ENCODE results near the gene USP43.
"Not testable (repeated sequence)": the region's sequence is repeated elsewhere in the genome, so short reads cannot be mapped to it uniquely, and the experiment has no call there.

USP43 gene, protein sequence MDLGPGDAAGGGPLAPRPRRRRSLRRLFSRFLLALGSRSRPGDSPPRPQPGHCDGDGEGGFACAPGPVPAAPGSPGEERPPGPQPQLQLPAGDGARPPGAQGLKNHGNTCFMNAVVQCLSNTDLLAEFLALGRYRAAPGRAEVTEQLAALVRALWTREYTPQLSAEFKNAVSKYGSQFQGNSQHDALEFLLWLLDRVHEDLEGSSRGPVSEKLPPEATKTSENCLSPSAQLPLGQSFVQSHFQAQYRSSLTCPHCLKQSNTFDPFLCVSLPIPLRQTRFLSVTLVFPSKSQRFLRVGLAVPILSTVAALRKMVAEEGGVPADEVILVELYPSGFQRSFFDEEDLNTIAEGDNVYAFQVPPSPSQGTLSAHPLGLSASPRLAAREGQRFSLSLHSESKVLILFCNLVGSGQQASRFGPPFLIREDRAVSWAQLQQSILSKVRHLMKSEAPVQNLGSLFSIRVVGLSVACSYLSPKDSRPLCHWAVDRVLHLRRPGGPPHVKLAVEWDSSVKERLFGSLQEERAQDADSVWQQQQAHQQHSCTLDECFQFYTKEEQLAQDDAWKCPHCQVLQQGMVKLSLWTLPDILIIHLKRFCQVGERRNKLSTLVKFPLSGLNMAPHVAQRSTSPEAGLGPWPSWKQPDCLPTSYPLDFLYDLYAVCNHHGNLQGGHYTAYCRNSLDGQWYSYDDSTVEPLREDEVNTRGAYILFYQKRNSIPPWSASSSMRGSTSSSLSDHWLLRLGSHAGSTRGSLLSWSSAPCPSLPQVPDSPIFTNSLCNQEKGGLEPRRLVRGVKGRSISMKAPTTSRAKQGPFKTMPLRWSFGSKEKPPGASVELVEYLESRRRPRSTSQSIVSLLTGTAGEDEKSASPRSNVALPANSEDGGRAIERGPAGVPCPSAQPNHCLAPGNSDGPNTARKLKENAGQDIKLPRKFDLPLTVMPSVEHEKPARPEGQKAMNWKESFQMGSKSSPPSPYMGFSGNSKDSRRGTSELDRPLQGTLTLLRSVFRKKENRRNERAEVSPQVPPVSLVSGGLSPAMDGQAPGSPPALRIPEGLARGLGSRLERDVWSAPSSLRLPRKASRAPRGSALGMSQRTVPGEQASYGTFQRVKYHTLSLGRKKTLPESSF

DNA sequence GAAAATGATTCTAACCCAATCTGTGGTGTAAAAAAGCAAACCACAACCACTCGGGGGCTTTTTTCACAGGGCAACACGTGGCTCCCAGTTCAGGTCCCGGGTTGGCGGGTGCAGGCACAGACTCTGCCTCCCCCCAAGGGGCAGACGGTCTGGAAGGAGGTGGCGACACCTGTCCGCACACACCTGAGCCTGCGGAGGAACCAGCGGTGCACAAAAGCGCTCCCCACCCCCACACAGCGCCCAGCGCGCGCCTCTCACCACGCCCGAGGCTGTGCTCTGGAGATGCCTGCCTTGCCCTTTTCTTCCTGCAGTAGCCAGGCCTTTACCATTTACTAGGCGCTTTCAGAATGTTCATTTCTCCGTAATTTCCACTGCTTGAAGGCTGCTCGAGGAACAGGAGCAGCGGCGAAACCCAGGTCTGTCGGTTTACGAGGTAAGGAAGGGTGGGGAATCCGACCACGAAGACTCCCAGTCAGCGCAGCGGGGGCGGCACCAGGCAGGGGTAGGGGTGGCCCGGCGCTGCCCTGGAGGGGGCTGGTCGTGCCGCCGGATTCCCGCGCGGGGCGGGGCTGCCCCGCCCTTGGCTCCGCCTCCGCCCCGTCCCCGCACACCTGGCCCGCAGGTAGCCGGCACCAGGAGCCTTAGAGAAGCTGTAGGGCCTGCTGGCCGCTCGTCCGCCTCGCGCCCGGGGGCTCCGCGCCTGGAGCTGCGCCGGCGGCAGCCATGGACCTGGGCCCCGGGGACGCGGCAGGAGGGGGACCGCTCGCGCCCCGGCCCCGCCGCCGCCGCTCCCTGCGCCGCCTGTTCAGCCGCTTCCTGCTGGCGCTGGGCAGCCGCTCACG lies at the start of gene USP43:
TSS of gene USP43 (plus strand) at position 608 of the 842 bp plus-strand sequence. CDS start at position 724, 116 bp downstream.
- DNase-seq (ENCODE audit: low read depth) = no peak

DNA sequence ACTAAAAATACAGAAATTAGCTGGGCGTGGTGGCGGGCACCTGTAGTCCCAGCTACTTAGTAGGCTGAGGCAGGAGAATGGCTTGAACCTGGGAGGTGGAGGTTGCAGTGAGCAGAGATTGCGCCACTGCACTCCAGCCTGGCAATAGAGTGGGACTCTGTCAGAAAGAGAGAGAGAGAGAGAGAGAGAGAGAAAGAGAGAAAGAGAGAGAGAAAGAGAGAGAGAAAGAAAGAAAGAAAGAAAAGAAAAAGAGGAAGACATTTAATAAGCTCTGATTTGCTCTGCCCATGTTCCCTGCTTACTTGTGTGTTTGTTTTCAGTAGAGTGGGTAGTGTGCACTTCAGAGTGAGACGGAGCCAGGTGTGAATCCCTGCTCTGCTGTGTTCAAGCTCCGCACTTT lies 47.7 kb upstream of the USP43 start:
- DNase-seq (ENCODE audit: low read depth) = not testable (repeated sequence)

DNA sequence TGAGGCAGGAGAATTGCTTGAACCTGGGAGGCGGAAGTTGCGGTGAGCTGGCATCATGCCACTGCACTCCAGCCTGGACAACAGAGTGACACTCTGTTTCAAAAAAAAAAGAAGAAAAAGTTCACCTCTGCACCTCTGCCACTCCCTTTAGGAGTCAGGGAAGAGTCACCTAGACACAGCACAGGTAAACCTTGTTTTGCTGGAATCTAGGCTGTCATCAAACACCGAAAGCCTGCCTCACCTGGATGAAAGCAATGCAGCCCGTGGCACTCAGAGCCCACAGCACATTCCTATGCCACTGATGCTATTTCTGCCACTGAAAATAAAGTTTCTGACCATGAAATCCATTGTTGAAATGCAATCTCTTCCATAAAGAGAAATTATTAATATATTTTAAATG lies 46.7 kb upstream of the USP43 start:
- DNase-seq (ENCODE audit: low read depth) = no peak

DNA sequence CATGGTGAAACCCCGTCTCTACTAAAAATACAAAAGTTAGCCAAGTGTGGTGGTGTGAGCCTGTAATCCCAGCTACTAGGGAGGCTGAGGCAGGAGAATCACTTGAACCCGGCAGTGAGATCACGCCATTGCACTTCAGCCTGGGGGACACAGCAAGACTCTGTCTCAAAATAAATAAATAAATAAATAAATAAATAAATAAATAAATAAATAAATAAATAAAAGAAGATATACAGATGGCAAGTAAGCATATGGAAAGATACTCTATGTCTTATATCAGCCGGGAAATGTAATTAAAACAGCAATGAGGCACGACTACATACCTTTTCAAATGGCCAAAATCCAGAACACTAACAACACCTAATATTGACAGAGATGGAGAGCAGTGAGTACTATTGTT lies 40.7 kb upstream of the USP43 start:
- DNase-seq (ENCODE audit: low read depth) = not testable (repeated sequence)

DNA sequence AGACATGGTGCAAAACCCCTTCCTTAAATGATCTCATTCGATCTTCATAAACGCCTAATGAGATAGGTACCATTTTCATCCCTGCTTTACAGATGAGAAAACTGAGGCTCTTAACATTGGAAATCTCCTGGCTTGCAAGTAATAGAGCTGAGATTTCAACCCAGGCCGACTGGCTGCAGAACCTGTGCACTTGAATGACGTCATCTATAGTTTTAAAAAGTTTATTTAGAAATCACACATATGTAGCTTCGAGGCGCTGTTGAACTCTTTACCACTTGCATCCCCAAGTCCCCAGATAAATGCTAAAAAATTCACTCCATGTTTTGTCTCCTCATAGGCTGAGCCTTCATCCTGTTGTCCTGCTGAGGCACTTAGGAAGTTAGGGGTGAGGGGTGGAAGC lies 38.9 kb upstream of the USP43 start:
- no peak for DNase-seq (ENCODE audit: low read depth)

DNA sequence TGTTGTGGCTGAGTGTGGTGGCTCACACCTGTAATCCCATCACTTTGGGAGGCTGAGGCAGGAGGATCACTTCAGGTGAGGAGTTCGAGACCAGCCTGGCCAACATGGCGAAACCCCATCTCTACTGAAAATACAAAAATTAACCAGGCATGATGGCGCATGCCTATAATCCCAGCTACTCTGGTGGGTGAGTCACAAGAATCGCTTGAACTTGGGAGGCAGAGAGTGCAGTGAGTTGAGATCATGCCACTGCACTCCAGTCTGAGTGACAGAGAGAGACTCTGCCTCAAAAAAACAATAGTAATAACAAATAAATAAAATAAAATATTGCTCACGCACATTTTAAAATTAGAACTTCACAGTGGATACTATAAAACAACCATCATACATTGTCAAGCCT lies 38.3 kb upstream of the USP43 start:
- not testable (repeated sequence) for DNase-seq (ENCODE audit: low read depth)

DNA sequence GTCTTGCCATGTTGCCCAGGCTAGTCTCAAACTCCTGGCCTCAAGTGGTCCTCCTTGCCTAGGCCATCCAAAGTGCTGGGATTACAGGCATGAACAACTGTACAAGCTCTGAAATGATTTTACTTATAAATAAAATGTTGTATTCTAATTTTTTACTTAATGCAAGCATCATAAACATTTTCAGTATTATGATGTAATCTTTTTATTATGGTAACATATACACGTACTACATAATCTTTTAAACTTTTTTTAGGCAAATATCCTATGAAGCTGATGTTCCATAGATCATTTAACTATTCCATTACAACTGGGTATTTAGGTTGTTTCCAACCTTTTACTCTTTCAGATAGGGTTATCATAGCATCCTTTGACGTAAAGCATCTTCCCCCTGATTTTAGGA lies 33.8 kb upstream of the USP43 start:
- DNase-seq (ENCODE audit: low read depth) = no peak

DNA sequence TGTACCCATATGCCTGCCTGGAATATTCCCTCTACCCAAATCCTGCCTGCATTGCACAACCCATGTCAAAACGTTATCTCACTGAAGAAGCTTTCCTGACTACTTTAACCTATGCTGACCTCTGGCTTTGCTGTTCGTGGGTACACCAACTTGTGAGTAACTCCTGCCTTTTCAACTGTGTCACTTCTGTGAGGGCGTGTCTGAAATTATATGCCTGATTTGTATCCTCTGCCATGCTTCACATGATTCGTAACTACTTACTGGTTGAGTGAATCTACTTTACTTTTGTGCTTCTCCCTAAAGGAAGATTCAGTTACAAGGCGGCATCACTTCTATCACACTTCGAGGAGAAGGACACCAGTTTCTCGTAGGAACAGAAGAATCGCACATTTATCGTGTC lies 33.3 kb upstream of the USP43 start:
- DNase-seq (ENCODE audit: low read depth) = no peak

DNA sequence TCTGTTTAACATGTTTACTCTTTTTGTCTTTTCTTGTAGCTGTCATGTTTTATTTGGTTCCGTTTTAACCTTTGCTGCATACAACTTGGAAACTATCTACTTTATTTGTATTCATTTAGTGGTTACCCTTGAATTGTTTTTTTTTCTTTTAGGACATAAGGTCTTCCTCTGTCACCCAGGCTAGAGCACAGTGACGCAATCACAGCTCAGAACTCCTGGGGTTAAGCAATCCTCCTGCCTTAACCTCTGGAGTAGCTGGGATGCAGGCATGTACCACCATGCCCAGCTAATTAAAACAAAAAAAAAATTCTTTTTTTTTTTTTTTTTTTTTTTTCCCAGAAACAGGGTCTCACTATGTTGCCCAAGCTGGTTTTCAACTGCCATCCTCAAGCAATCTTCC lies 29.8 kb upstream of the USP43 start:
- no peak for DNase-seq (ENCODE audit: low read depth)

DNA sequence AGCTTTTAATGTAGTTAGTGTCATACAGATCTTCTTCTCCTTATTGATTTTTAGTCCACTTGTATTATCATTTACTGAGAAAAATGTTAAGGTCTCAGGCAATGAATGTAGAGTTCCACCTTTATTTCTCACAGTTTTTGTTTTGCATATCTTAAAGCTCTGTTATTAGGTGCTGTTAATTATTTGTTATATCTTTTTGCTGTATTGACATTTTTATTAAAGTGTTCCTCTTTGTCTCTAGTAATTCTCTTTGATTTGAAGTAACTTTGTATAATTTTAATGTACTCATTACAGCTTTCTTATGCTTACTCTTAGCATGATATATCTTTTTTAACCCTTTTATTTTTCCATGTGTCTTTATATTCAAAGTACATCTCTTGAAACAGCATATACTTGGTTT lies 22.4 kb upstream of the USP43 start:
- DNase-seq (ENCODE audit: low read depth) = no peak

DNA sequence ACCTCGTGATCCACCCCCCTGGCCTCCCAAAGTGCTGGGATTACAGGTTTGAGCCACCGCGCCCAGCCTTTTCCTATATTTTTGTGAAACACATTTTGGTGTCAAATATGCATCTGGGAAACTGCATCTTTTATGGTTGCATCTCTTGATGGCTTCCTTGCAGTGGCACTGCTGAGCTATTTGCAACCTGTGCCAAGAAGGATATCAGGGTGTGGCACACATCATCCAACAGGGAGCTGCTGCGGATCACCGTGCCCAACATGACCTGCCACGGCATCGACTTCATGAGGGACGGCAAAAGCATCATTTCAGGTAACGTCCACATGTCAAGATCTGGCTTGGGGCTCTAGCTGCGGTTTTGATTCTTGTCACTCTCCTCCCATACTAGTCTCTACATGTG lies 16.8 kb upstream of the USP43 start:
- no peak for DNase-seq (ENCODE audit: low read depth)

DNA sequence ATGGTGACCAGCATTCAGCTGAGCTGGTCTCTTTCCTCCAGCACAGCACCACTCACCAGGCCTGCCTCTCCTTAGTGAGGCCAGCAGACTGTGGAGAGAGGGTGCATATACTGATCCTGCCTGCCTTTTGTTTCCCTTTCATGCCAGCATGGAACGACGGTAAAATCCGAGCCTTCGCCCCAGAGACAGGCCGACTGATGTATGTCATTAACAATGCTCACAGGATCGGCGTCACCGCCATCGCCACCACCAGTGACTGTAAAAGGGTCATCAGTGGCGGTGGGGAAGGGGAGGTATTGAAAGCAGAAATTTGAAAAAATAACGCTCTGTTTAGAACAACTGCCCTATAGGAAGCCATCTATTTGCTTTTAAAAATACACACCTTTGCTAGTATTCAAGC lies 12.6 kb upstream of the USP43 start:
- DNase-seq (ENCODE audit: low read depth) = no peak

DNA sequence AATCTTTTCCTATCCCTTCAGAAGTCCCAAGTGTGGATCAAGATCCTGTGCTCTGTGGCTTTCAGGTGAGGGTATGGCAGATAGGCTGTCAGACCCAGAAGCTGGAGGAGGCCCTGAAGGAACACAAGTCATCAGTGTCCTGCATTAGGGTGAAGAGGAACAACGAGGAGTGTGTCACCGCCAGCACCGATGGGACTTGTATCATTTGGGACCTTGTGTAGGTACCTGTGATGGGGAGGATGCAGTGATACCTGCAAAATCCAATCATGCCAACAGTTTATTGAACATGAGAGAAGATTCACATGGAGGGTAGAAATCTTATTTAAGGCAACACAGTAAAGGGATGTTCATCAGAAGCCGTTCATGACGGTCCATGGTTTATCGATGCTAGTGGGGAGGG lies 10.0 kb upstream of the USP43 start:
- DNase-seq (ENCODE audit: low read depth) = no peak

DNA sequence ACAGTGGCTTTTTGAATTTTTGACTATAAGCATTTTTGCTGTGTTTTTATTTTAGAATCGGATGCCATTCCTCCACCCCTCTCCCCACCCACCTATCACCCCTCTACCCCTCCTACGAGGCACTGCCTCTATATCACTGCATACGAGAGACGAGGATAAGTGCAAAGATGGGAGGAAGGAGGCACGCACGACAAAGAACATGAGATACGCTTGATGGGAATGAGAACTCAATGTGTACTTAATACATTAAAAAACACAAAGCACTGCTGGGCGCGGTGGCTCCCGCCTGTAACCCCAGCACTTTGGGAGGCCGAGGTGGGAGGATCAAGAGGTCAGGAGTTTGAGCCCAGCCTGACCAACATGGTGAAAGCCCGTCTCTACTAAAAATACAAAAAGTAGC lies 8.8 kb upstream of the USP43 start:
- DNase-seq (ENCODE audit: low read depth) = no peak

DNA sequence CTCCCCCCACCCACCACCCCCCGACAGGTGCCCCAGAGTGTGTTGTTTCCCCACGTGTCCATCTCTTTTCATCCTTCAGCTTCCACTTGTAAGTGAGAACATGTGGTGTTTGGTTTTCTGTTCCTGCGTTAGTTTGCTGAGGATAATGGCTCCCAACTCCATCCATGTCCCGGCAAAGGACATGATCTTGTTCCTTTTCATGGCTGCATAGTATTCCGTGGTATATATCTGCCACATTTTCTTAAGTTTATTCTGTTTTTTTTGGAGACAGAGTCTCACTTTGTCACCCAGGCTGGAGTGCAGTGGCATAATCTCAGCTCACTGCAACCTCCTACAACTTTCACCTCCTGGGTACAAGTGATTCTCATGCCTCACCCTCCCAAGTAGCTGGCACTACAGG lies 4.9 kb upstream of the USP43 start:
- not testable (repeated sequence) for DNase-seq (ENCODE audit: low read depth)

DNA sequence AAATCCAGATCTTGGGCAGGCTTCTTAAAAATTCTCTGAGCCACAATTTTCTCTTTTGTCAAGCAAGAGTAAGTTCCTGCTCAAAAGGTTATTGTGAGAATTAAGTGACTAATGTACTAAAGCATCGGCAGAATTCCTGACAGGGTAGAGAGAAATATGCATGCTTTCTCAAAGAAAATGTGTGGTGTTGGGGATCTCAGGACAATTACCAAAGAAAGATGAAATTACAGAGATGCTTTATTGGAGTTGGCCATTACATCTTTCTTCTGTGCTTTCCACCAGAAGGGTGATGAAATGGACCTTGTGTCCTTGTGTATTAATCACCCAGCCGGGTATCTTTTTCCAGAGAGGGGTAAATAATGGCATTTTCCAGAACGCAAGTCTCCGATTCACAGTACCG lies 1.7 kb upstream of the USP43 start:
- DNase-seq (ENCODE audit: low read depth) = no peak

DNA sequence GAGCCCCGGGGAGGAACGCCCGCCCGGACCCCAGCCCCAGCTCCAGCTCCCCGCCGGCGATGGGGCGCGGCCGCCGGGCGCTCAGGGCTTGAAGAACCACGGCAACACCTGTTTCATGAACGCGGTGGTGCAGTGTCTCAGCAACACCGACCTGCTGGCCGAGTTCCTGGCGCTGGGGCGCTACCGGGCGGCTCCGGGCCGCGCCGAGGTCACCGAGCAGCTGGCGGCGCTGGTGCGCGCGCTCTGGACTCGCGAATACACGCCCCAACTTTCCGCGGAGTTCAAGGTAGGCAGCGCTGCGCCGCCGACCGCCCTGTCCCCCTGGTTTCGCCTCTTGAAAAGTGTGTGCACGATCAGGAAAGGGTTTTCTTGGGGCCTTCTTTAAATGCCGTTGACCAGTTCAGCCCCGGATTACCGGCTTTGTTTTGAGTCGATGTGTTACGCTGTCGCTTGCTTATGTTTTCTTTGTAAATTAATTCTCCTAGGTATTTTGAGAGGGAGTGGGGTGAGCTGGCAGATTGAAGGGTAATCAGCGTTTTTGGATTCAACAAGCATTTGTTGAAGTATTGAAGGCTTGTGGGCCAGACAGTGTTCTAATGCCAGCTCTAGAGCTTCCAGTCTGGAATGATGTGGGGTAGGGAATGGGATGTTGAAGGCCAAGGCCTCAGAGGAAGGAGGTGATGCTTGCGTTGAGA lies 681 bp downstream of the USP43 start:
- DNase-seq (ENCODE audit: low read depth) = no peak

DNA sequence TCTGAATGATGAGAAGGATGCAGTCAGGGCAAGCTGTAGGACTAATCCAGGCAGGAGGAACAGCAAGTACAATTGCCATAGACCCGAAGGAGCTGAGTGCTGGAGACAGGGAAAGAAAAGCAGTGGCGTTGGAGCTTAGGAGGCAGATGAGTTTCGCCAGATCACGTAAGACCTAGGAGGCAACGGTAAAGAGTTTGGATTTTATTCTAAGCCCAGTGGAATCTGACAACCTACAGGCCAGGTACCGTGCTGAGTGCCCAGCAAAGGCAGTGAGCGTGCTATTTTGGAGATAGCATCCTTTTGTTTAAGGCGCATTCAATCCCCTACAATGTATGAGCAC lies 1.2 kb downstream of the USP43 start:
- DNase-seq (ENCODE audit: low read depth) = no peak

DNA sequence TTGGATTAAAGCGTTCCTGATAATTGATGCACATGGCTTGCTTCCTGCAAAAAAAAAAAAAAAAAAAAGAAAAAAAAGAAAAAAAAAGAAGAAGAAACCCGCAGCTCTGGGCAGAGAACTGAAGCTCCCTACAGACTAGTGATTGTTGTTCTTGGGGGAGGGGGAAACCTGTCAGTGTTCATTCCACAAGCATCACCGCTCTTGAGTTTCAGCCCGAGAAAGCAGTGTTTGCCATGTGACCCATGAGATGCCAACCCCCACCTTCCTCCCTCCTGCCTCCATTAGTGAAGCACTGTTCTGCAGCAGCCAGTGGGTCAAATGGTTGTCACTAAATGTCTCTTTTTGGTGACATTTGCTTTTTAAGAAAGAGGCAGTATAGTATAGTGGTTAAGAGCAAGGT lies 1.7 kb downstream of the USP43 start:
- no peak for DNase-seq (ENCODE audit: low read depth)

DNA sequence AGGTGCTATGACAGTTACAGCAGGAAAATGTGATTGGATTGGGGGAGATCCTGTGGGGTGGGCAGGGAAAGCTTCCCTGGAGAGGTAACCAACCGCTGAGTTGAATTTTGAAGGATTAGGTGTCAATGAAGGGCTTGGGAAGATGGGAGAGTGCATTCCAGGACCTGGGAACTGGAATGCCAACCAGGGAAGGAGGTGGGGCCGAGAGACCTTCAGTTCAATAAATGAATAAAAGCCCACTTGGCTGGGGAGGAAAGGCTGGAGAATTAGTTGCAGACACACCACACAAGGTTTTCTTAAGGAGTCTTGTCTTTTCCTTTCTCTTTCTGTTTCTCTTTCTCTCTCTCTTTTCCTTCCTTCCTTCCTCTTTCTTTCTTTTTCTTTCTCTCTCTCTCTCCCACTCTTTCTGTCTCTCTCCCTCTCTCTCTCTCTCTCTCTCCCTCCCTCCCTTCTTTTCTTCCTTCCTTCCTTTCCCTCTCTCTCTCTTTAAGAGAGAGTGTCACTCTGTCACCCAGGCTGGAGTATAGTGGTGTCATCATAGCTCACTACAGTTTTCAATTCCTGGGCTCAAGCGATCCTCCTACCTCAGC lies 3.3 kb downstream of the USP43 start:
- DNase-seq (ENCODE audit: low read depth) = no peak

DNA sequence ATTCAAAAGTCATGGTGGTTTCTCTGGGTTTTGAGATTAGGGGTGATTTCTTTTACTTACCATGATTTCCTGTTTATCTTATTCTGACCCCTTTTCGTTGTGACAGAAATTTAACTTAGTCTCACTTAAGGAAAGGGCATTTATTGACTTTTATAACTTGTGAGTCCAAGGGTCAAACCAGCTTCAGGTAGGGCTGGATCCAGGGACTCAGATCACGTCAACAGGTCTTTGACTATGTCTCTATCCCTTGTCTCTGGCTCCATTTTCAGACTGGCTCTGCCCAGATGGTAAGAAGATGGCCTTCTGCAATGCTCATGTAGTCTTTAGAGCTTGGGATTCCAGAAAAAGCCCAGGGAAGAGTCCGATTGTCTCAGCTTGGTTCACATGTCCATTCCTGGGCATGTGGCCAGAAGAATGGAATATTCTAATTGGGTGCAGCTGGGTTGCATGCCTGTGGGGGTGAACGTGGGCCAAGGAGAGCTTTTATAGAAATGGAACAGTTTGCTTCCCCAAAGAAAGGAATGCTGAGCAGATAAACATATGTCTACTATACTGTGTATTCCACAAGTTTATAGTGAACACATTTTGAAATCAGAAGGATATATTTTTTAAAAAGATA lies 13.4 kb downstream of the USP43 start:
- no peak for DNase-seq (ENCODE audit: low read depth)

Data from stimulated activated CD8-positive, alpha-beta memory T cell treated with anti-CD3 and anti-CD28 coated beads, Interleukin-12 subunit alpha, Interleukin-12 subunit beta, amount 100 ng/mL, for 1 hour (primary cell).